Adrenal gland (tissue), 12 donors: Measurements from ENCODE around the gene SMIM1. TPM values are rescaled to one million over a fixed set of nuclear protein-coding genes. Genes with fewer than 3 reads are reported as not detected.

ENCODE experiments used
- DNase-seq, 7 donors: peaks; one replicate each; pipeline ENCODE4 v3.0.0-alpha.2; 2019 to 2020
- H3K27ac ChIP-seq, 5 donors: fragments of 200-600 bp; sonication (generic) in 4 of 5; 1 replicate in 3 of 5; 2 replicates in 2 of 5; pipeline versions ENCODE4 v1.5.1 to v1.8.0; 2016 to 2020; ENCODE audit warnings: mild to moderate bottlenecking in 1 of 5
- H3K27me3 ChIP-seq: fragments of 200-600 bp; 2 replicates; pipeline ENCODE4 v1.8.0; 2021
- H3K36me3 ChIP-seq, 2 donors: fragments of 200-600 bp; replicated peaks in 1 of 2; 1 replicate in 1 of 2; 2 replicates in 1 of 2; pipeline versions ENCODE4 v1.5.1 to v1.8.0; 2018 to 2022
- H3K4me1 ChIP-seq, 2 donors: fragments of 200-600 bp; replicated peaks in 1 of 2; 1 replicate in 1 of 2; 2 replicates in 1 of 2; pipeline versions ENCODE4 v1.5.1 to v1.8.0; 2018 to 2021
- H3K4me3 ChIP-seq, 4 donors: fragments of 200-600 bp; sonication (generic) in 3 of 4; one replicate each; pipeline ENCODE4 v1.5.1; 2016 to 2018
- H3K9me3 ChIP-seq, 3 donors: fragments of 200-600 bp; sonication (generic) in 1 of 3; replicated peaks in 1 of 3; 1 replicate in 2 of 3; 2 replicates in 1 of 3; pipeline versions ENCODE4 v1.5.1 to v1.8.0; 2016 to 2021
- CTCF ChIP-seq, 6 experiments: fragments of 450-650 bp in 4 of 6; fragments of 200-600 bp in 2 of 6; sonication (generic) in 1 of 6; IDR thresholded peaks; 1 replicate in 5 of 6; 2 replicates in 1 of 6; pipeline versions ENCODE4 v1.5.1 to v1.8.0; 2016 to 2021; ENCODE audit warnings: antibody characterized with exemption in 6 of 6, mild to moderate bottlenecking in 2 of 6, moderate library complexity in 1 of 6
- POLR2A ChIP-seq, 2 donors: fragments of 450-650 bp; IDR thresholded peaks; one replicate each; pipeline ENCODE4 v1.6.1; 2017; ENCODE audit warnings: antibody characterized with exemption in 2 of 2, mild to moderate bottlenecking in 2 of 2, moderate library complexity in 1 of 2
- WGBS, 4 donors: extraction: QIAGEN DNeasy Blood & Tissue Kit in 2 of 4; methylation state at CpG; one replicate each; pipeline versions ENCODE4 v1.1.5 to v1.1.7; 2013 to 2017; 5-methylcytosine and 5-hydroxymethylcytosine counted together
- intact Hi-C, 2 donors: fragments of 100-400 bp; cut with DNase I; formaldehyde crosslinking; loops; one replicate each; pipeline versions ENCODE4 v1.14.1 to v1.15.0; 2022 to 2023
- polyA plus RNA-seq, 3 donors: library from polyadenylated mRNA; stranded (reverse); fragments of 200-250 nt in 2 of 3; fragments of 350-450 nt in 1 of 3; fragmentation: Illumina TruSeq in 1 of 3; extraction: RNeasy Lipid Tissue Mini Kit (QIAGEN cat#74804) in 1 of 3; gene quantifications; one replicate each; pipeline ENCODE4 v1.2.3, GENCODE V29; 2013 to 2014
- total RNA-seq, 9 donors: library from RNA; depleted of rRNA in 4 of 9; stranded (reverse); fragments of >200 nt in 4 of 9; fragments of 120-200 nt in 1 of 9; fragmentation: NEBNext Ultra II Directional in 1 of 9; extraction: Animal tissue kit (Norgen Biotek cat#: 25700) in 1 of 9; gene quantifications; one replicate each; pipeline versions ENCODE4 v1.1.0 to v1.2.4, GENCODE V29; 2013 to 2023
- donor health status: healthy with polysubstance abuse.
- donor health status: Bipolar disorder and iron deficiency.
- donor health status: DM: yes; HTN: yes; CAD: no.
- donor health status: DM: no; HTN: no; CAD: no.
- donor health status: DM: no; HTN: no; CAD: no.
- donor health status: DM: yes; HTN: yes; CAD: no.

The SMIM1 gene
- total and polyA plus RNA-seq, 12 donors = 0.35 to 22.0 (median 7.0) TPM; not detected in 2

- H3K27me3 ChIP-seq = no peaks in the 10 kb centered on the region
- H3K4me3 ChIP-seq = no peak overlapping the region
- peaks cover 0 to 25% of the 10 kb centered on the region in 2 donors for H3K36me3 ChIP-seq
- 87 to 91% (median 90%) methylated on average over 20 to 34 of the region's 34 CpGs for WGBS, 4 donors
- no peaks in the 10 kb centered on the region for H3K9me3 ChIP-seq
- no peak overlapping the region for H3K27ac ChIP-seq
- peaks cover 23 to 26% of the 10 kb centered on the region in 2 donors for H3K4me1 ChIP-seq
- intact Hi-C loops = loop anchor here in 1 of 2 donors (10.0 kb wide), 1 partner anchor 45 kb away; no protein-coding TSS in a partner anchor
- TF ChIP-seq POLR2A (IDR thresholded peaks at IDR 0.05) = no peak
- no peak for TF ChIP-seq CTCF (IDR thresholded peaks at IDR 0.05)
- DNase-seq = no peak
Observed at GRCh38 chr1:3789421-3790300, 17.1 kb downstream of the SMIM1 start.

GRCh38 chr1:3790500-3790923 is 18.0 kb downstream of the SMIM1 start:
- 64 to 100% (median 73%) methylated on average over 1 to 12 of the region's 12 CpGs for WGBS, 4 donors
- Histone ChIP-seq H3K4me1 (peaks cover 25 to 35% of the 10 kb centered on the region in 2 donors), H3K4me3 (no peak overlapping the region), H3K27ac (peak overlapping the region in 1 of 5 donors; percentile 22), H3K9me3 (no peaks in the 10 kb centered on the region), H3K36me3 (peaks cover 0 to 16% of the 10 kb centered on the region in 2 donors), H3K27me3 (no peaks in the 10 kb centered on the region)
- no peak for DNase-seq
- intact Hi-C loops = loop anchor here in 1 of 2 donors (10.0 kb wide), 1 partner anchor 46 kb away; no protein-coding TSS in a partner anchor
- TF ChIP-seq CTCF (IDR thresholded peaks at IDR 0.05) (no peak), POLR2A (IDR thresholded peaks at IDR 0.05) (no peak)

GRCh38 chr1:3790952-3791351 is 18.4 kb downstream of the SMIM1 start:
- DNase-seq = no peak
- peaks cover 25 to 37% of the 10 kb centered on the region in 2 donors for H3K4me1 ChIP-seq
- no peaks in the 10 kb centered on the region for H3K27me3 ChIP-seq
- H3K9me3 ChIP-seq = no peaks in the 10 kb centered on the region
- TF ChIP-seq CTCF (IDR thresholded peaks at IDR 0.05) (no peak), POLR2A (IDR thresholded peaks at IDR 0.05) (no peak)
- 79 to 94% (median 88%) methylated on average over 10 to 18 of the region's 18 CpGs for WGBS, 4 donors
- H3K36me3 ChIP-seq = peaks cover 0 to 12% of the 10 kb centered on the region in 2 donors
- no peak overlapping the region for H3K27ac ChIP-seq
- H3K4me3 ChIP-seq = no peak overlapping the region
- intact Hi-C loops = loop anchor here in 1 of 2 donors (10.0 kb wide), 1 partner anchor 46 kb away; no protein-coding TSS in a partner anchor

- TF ChIP-seq POLR2A (IDR thresholded peaks at IDR 0.05) (no peak), CTCF (IDR thresholded peaks at IDR 0.05) (no peak)
- H3K9me3 ChIP-seq = no peaks in the 10 kb centered on the region
- 3 to 26% (median 10%) methylated on average over 10 to 53 of the region's 53 CpGs for WGBS, 4 donors
- H3K4me3 ChIP-seq = peak overlapping the region; percentile 70 to 100 (median 84)
- no peak for DNase-seq
- H3K27me3 ChIP-seq = no peaks in the 10 kb centered on the region
- no peaks in the 10 kb centered on the region for H3K36me3 ChIP-seq
- peak overlapping the region in 4 of 5 donors; percentile 65 to 90 (median 67) for H3K27ac ChIP-seq
- intact Hi-C loops = loop anchor here in 1 of 2 donors (10.0 kb wide), 1 partner anchor 51 kb away; no protein-coding TSS in a partner anchor
- H3K4me1 ChIP-seq = peaks cover 25 to 36% of the 10 kb centered on the region in 2 donors
Observed at GRCh38 chr1:3795453-3796214, 23.1 kb downstream of the SMIM1 start.
